AG10803 (cell line): ENCODE data around the gene SUCO.

Source experiments
- DNase-seq: peaks from one replicate; pipeline ENCODE4 v3.0.0; 2010; ENCODE audit warnings: low read depth
- H3K4me3 ChIP-seq: 2 replicates; pipeline ENCODE4 v1.5.1; 2011; ENCODE audit warnings: mild to moderate bottlenecking, low read length, control low read depth
- TF ChIP-seq, protein P1 (sequence below): conservative IDR thresholded peaks from 2 replicates; pipeline ENCODE4 v1.5.1; 2011; ENCODE audit warnings: mild to moderate bottlenecking, low read length, control low read depth, inconsistent platforms

Gene SUCO, protein sequence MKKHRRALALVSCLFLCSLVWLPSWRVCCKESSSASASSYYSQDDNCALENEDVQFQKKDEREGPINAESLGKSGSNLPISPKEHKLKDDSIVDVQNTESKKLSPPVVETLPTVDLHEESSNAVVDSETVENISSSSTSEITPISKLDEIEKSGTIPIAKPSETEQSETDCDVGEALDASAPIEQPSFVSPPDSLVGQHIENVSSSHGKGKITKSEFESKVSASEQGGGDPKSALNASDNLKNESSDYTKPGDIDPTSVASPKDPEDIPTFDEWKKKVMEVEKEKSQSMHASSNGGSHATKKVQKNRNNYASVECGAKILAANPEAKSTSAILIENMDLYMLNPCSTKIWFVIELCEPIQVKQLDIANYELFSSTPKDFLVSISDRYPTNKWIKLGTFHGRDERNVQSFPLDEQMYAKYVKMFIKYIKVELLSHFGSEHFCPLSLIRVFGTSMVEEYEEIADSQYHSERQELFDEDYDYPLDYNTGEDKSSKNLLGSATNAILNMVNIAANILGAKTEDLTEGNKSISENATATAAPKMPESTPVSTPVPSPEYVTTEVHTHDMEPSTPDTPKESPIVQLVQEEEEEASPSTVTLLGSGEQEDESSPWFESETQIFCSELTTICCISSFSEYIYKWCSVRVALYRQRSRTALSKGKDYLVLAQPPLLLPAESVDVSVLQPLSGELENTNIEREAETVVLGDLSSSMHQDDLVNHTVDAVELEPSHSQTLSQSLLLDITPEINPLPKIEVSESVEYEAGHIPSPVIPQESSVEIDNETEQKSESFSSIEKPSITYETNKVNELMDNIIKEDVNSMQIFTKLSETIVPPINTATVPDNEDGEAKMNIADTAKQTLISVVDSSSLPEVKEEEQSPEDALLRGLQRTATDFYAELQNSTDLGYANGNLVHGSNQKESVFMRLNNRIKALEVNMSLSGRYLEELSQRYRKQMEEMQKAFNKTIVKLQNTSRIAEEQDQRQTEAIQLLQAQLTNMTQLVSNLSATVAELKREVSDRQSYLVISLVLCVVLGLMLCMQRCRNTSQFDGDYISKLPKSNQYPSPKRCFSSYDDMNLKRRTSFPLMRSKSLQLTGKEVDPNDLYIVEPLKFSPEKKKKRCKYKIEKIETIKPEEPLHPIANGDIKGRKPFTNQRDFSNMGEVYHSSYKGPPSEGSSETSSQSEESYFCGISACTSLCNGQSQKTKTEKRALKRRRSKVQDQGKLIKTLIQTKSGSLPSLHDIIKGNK (N-terminal part only)

DNA sequence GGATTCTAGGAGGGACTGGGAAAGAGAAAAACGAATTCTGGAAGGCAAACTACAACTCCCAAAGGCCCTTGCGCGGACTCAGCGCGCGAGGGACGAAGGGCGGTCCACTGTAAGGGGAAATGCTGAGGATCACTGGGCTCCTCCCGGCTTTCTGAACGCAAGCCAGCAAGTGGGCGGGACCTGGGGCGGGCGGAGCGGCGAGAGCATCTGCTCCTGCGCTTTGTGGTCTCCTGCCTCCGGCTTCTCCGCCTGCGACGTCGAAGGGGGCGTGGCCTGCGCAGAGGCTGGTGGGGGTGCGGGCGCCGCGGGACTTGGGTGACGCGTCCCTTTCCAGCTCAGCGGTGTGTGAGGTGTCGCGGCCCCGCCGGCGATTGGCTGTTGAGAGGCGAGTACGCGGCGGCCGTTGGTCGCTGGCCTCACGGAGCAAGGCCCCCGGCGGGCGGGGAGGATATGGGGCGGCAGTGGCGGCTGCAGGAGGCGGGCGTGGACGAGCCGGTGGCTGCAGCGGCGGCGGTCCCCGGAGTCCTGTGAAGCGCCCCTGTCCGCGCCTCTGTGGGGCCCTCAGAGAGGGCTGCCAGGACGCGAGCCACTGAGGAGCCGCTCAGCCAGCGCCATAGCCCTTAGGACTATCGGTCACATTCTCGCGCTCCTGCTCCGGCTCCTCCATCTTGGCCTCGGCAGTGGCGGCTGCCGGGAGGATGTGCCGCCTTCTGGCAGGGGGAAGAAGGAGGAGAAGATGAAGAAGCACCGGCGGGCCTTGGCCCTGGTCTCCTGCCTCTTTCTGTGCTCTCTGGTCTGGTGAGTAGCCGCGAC lies at the start of gene SUCO:
SUCO (plus strand) TSS at position 451 of the 813 bp plus-strand sequence; CDS start at position 737, 286 bp downstream.
- TF ChIP-seq, protein P1, sequence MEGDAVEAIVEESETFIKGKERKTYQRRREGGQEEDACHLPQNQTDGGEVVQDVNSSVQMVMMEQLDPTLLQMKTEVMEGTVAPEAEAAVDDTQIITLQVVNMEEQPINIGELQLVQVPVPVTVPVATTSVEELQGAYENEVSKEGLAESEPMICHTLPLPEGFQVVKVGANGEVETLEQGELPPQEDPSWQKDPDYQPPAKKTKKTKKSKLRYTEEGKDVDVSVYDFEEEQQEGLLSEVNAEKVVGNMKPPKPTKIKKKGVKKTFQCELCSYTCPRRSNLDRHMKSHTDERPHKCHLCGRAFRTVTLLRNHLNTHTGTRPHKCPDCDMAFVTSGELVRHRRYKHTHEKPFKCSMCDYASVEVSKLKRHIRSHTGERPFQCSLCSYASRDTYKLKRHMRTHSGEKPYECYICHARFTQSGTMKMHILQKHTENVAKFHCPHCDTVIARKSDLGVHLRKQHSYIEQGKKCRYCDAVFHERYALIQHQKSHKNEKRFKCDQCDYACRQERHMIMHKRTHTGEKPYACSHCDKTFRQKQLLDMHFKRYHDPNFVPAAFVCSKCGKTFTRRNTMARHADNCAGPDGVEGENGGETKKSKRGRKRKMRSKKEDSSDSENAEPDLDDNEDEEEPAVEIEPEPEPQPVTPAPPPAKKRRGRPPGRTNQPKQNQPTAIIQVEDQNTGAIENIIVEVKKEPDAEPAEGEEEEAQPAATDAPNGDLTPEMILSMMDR, result peak; percentile 13; the same call in 1 of the 2 replicates
- H3K4me3 ChIP-seq, result peak within 1 kb of the TSS; percentile 86
- peak; percentile 100 for DNase-seq

DNA sequence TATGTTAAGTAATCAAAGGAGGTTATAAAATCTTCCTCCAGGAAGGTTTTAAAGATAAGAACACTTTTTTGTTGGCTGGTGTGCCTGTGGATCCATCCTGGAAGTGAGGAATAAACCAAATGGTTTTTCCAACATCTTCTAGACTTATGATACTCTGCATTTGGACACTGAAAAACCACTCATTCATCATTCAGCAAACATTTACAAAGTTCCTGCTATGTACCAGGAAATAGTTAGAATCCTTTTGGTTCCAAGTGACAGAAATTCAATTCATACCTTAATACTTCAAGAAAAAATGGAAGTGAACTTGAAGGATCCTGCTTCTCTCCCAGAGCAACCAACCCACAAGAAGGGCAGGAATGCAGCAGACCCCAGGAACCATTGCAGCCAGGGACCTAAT lies 49.5 kb upstream of the SUCO start:
- TF ChIP-seq, protein P1, result no peak
- no peak for DNase-seq
- no peak overlapping the region for H3K4me3 ChIP-seq

DNA sequence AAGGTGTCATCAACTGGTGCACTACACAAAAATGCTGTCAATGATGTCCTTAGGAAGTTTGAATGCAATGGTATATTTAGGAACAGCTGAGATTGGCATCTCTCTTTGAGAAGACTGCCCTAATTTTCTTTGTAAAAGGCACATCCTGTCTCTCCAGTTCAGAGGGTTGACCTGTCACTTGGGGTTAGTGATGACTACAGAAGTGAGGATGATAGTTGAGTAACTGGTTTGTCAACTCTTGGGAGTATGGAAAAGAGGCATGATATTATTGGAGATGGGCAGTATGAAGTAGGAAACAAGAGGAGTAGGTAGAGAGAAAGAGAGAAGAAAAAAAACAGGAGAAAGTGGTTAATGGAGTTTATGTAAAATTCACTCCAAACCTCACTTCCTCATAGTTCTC lies 48.7 kb upstream of the SUCO start:
- H3K4me3 ChIP-seq, result no peak overlapping the region
- DNase-seq, result no peak
- TF ChIP-seq, protein P1, result no peak

DNA sequence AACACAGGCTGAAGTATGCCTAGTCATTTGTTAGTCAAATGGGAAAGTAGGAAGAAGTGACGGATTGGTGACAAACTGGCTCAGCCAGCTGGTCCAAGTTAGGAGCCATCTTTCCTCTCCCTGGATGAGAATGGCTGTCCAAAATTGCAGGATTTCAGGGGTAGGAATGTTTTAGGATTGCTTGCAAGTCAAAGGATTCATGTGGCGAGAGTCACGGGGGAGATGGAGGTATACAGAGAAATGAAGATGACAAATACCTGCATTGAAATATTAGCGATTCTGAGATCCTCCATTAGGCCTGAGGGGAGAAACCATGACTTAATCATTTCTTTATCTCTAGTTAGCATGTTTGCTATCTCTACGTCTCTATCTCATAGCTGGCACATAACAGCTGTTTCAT lies 47.3 kb upstream of the SUCO start:
- no peak for DNase-seq
- TF ChIP-seq, protein P1, result no peak

DNA sequence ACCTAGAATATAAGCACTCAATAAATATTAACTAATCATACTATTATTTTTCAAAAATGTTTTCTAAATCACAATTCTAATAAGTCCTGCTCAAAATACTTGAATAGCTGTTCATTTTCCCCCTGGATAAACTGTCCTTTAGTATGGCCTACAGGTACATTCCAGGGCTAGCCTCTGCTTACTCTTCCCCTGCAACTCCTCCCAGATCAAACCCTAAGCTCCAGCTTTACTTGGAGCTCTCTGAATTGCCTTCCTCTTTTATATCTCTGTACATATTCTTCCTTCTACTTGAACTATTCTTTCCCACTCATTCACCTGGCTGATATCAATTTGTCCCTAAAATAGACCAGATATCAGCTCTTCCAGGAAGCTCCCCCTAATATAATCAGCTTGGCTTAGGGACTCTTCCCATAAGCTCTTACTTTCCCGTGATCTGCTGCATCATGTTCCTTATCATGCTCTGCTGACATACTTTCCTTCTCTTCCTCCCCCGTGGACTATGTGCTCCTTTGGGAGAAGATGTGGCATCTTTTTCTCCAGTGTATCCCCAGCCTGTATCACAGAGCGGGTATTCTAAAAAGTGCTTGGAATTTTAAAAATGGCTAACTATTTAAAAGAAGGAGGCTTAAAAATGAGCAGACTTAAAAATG lies 46.0 kb upstream of the SUCO start:
- TF ChIP-seq, protein P1, result no peak
- no peak overlapping the region for H3K4me3 ChIP-seq
- DNase-seq, result no peak

More for the DNA sequence above, 47.3 kb upstream of the SUCO start:
- no peak overlapping the region for H3K4me3 ChIP-seq

DNA sequence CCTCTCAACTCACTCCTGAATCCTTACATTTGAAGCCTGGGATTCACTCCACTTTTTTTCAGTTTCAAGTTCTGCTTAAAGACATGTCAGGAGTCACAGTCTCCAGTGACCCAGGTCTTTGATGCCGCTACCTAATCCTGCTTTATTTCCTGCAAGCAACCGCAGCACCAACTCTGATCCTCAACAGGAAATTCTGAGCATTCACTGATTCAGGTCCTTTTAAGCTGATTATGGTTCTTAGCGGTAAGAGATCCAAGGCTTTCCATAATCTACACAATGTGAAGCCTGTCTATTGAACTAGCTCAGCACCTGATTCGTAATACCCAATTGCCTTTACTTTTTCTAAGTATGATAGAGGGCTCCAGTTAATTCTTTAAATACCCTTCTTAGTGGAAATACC lies 45.4 kb upstream of the SUCO start:
- TF ChIP-seq, protein P1, result no peak
- DNase-seq, result no peak

More for the DNA sequence above, 45.4 kb upstream of the SUCO start:
- H3K4me3 ChIP-seq, result no peak overlapping the region
